ENCODE data around the gene PYM1.

PYM1 gene

DNA sequence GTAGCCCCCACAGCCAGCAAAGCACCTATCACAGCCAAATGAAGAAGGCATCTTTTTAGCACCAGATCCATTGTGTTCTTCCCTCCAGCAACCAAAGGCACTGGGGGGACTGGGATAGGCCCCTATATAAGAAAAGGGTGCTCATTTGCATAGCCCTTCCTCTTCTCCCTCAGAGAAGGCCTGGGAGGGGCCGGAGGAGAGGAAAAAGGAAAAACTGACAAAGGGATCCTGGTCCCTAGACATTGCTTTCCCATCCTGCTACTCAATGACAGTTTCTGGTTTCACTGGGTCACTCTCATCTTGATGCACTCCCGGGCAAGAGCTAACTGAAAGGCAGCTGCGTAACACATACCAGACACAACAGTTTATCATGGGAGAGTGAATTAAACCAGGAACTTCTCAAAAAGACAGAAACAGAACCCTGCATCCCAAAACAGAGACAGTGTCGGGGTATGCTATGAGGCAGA is 38.3 kb upstream of the PYM1 start, which contains the start of gene PMEL:
Gene PMEL, minus strand, starts transcription at position 102 of the 467 bp plus-strand sequence. Its CDS starts 31 bp downstream, at position 71.
- Histone ChIP-seq H3K36me3 (peaks cover 24% of the 10 kb centered on the region), H3K27ac (peak within 1 kb of the TSS; percentile 77), H3K27me3 (ENCODE audit: insufficient read depth, low read depth, severe bottlenecking) (no peaks in the 10 kb centered on the region), H3K4me3 (ENCODE audit: low read depth, low read length) (peak within 1 kb of the TSS; percentile 90), H3K9me3 (ENCODE audit: severe bottlenecking) (no peaks in the 10 kb centered on the region)
- TF ChIP-seq, protein P1, sequence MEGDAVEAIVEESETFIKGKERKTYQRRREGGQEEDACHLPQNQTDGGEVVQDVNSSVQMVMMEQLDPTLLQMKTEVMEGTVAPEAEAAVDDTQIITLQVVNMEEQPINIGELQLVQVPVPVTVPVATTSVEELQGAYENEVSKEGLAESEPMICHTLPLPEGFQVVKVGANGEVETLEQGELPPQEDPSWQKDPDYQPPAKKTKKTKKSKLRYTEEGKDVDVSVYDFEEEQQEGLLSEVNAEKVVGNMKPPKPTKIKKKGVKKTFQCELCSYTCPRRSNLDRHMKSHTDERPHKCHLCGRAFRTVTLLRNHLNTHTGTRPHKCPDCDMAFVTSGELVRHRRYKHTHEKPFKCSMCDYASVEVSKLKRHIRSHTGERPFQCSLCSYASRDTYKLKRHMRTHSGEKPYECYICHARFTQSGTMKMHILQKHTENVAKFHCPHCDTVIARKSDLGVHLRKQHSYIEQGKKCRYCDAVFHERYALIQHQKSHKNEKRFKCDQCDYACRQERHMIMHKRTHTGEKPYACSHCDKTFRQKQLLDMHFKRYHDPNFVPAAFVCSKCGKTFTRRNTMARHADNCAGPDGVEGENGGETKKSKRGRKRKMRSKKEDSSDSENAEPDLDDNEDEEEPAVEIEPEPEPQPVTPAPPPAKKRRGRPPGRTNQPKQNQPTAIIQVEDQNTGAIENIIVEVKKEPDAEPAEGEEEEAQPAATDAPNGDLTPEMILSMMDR (IDR thresholded peaks at IDR 0.05; ENCODE audit: low read depth, low read length), result no peak
- no peak for DNase-seq

- H3K27ac ChIP-seq, result no peak overlapping the region
- TF ChIP-seq, protein P1 (IDR thresholded peaks at IDR 0.05; ENCODE audit: low read depth, low read length), result no peak
- no peak overlapping the region for H3K4me3 ChIP-seq (ENCODE audit: low read depth, low read length)
- H3K36me3 ChIP-seq, result peaks cover 22% of the 10 kb centered on the region
- no peak for DNase-seq
- no peaks in the 10 kb centered on the region for H3K9me3 ChIP-seq (ENCODE audit: severe bottlenecking)
- no peaks in the 10 kb centered on the region for H3K27me3 ChIP-seq (ENCODE audit: insufficient read depth, low read depth, severe bottlenecking)
Observed at GRCh38 chr12:55965240-55965639, 37.5 kb upstream of the PYM1 start.

GRCh38 chr12:55963760-55964159 is 36.1 kb upstream of the PYM1 start:
- TF ChIP-seq, protein P1 (IDR thresholded peaks at IDR 0.05; ENCODE audit: low read depth, low read length), result no peak
- Histone ChIP-seq H3K27me3 (ENCODE audit: insufficient read depth, low read depth, severe bottlenecking) (no peaks in the 10 kb centered on the region), H3K4me3 (ENCODE audit: low read depth, low read length) (no peak overlapping the region), H3K9me3 (ENCODE audit: severe bottlenecking) (no peaks in the 10 kb centered on the region), H3K36me3 (peaks cover 11% of the 10 kb centered on the region), H3K27ac (no peak overlapping the region)
- no peak for DNase-seq

DNA sequence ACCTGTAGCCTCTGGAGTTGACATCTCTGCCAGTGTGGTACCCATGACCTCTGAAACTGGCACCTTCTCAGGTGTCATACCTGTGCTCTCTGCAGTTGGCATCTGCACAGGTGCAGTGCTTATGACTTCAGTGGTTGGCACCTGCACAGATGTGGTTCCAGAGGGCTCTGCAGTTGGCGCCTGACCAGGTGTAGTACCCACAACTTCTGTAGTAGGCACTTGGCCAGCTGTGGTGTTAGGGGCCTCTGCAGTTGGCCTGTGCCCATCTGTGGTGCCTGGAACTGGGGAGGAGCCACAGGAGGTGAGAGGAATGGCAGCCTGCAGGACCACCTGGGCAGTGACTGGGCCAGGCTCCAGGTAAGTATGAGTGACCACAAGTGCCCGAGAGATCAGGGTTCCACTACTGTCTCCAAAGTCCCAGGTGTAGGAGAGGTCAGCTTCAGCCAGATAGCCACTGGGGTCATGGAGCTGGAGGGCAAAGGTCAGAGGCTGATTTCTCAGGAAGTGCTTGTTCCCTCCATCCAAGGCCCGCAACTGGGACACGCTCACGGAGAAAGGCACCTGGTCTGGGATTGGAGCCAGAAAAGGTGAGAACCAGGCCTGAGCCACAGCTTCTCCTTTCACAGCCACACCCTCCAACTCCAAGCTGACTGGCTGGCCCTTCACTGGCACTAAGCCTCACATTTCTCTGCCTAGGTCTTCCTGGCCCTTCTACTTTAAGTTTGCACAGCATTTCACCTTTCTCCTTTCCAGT is 29.6 kb upstream of the PYM1 start:
- TF ChIP-seq, protein P1 (IDR thresholded peaks at IDR 0.05; ENCODE audit: low read depth, low read length), result no peak
- H3K27me3 ChIP-seq (ENCODE audit: insufficient read depth, low read depth, severe bottlenecking), result no peaks in the 10 kb centered on the region
- no peak for DNase-seq
- no peaks in the 10 kb centered on the region for H3K9me3 ChIP-seq (ENCODE audit: severe bottlenecking)
- H3K36me3 ChIP-seq, result no peaks in the 10 kb centered on the region
- H3K27ac ChIP-seq, result no peak overlapping the region
- no peak overlapping the region for H3K4me3 ChIP-seq (ENCODE audit: low read depth, low read length)

DNA sequence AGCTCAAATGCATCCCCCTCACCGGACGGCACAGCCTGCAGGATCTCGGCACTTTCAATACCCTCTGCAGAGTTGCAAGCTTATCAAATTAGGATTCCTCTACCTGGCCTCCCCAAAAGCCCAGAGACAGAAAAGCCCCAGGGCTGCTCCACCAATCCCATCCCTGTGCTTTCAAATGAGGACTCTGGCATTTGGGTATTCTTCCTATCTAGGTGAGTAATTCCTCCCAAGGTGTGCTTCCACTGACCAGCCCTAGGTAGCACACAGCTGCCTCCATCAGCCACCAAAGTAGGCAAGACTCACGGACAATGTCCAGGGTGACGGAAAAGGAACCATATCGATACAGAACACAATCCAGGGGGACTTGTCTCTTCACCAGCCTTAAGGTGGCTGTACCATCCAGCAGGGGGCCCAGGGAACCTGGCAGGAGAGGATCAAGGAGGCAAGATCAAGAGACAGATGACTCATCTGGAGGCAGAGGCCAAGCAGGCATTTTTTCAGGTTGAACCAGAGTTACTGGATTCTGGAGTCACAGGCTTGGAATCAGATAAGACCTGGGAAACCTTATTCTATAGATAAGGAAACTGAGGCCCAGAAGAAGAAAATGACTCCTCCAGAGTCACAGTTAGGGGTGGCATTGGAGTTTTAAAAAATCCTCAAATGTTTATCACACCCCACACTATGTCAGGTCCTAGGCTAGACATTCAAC is 28.3 kb upstream of the PYM1 start:
- Histone ChIP-seq H3K36me3 (no peaks in the 10 kb centered on the region), H3K27me3 (ENCODE audit: insufficient read depth, low read depth, severe bottlenecking) (no peaks in the 10 kb centered on the region), H3K27ac (no peak overlapping the region), H3K4me3 (ENCODE audit: low read depth, low read length) (no peak overlapping the region), H3K9me3 (ENCODE audit: severe bottlenecking) (no peaks in the 10 kb centered on the region)
- TF ChIP-seq, protein P1 (IDR thresholded peaks at IDR 0.05; ENCODE audit: low read depth, low read length), result peak; percentile 63
- DNase-seq, result peak; percentile 72

Measured in WERI-Rb-1 (cell line).